Stomach (tissue), 9 donors: ENCODE results near the gene GSX2. TPM values are rescaled to one million over a fixed set of nuclear protein-coding genes. Genes with fewer than 3 reads are reported as not detected.
A peak's percentile ranks its signal among the peaks of the same experiment; 100 is the strongest.

Experiments used
- DNase-seq, 2 donors: peaks; one replicate each; pipeline versions ENCODE4 v3.0.0 to v3.0.0-alpha.2; 2013 to 2019
- H3K27ac ChIP-seq, 5 donors: fragments of 200-600 bp in 4 of 5; sonication (generic) in 4 of 5; one replicate each; pipeline ENCODE4 v1.5.1; 2013 to 2019; ENCODE audit warnings: mild to moderate bottlenecking in 1 of 5, moderate library complexity in 1 of 5
- H3K27me3 ChIP-seq, 3 donors: fragments of 200-600 bp; sonication (generic); one replicate each; pipeline ENCODE4 v1.5.1; 2017 to 2019; ENCODE audit warnings: mixed run types in 1 of 3
- H3K36me3 ChIP-seq, 4 donors: fragments of 200-600 bp; sonication (generic); 1 replicate in 3 of 4; 2 replicates in 1 of 4; pipeline ENCODE4 v1.5.1; 2016 to 2019
- H3K4me1 ChIP-seq, 4 donors: fragments of 200-600 bp; sonication (generic); one replicate each; pipeline ENCODE4 v1.5.1; 2016 to 2019
- H3K4me3 ChIP-seq, 4 donors: fragments of 200-600 bp; sonication (generic) in 3 of 4; one replicate each; pipeline ENCODE4 v1.5.1; 2016 to 2019; ENCODE audit warnings: mild to moderate bottlenecking in 1 of 4
- H3K9me3 ChIP-seq, 4 donors: fragments of 200-600 bp; sonication (generic); one replicate each; pipeline ENCODE4 v1.5.1; 2016 to 2019
- EP300 ChIP-seq: sonication (generic); formaldehyde crosslinking; IDR thresholded peaks from one replicate; pipeline ENCODE4 v1.6.1; 2017; ENCODE audit warnings: antibody characterized with exemption
- POLR2A ChIP-seq, 4 donors: fragments of 450-650 bp; IDR thresholded peaks; one replicate each; pipeline ENCODE4 v1.6.1; 2016; ENCODE audit warnings: antibody characterized with exemption in 4 of 4, control low read depth in 2 of 4, mild to moderate bottlenecking in 1 of 4, moderate library complexity in 1 of 4
- POLR2AphosphoS5 ChIP-seq, 3 donors: sonication (generic); formaldehyde crosslinking; IDR thresholded peaks; one replicate each; pipeline ENCODE4 v1.6.1; 2016; ENCODE audit warnings: antibody characterized with exemption in 3 of 3
- WGBS, 5 donors: extraction: QIAGEN DNeasy Blood & Tissue Kit in 3 of 5; methylation state at CpG; one replicate each; pipeline versions ENCODE4 v1.1.5 to v1.1.7; 2013 to 2018; 5-methylcytosine and 5-hydroxymethylcytosine counted together
- intact Hi-C: fragments of 100-400 bp; cut with DNase I; formaldehyde crosslinking; loops from one replicate; pipeline ENCODE4 v1.15.1; 2023; ENCODE audit warnings: low total_unique reads
- polyA plus RNA-seq, 3 donors: library from polyadenylated mRNA; stranded (reverse); fragments of 200-250 nt; gene quantifications; one replicate each; pipeline ENCODE4 v1.2.3, GENCODE V29; 2013
- total RNA-seq, 5 donors: library from RNA; depleted of rRNA; stranded (reverse); fragments of >200 nt; gene quantifications; one replicate each; pipeline versions ENCODE4 v1.1.0 to v1.2.3, GENCODE V29; 2014 to 2016
- TF ChIP-seq, protein P1 (sequence below), 7 experiments: fragments of 450-650 bp in 4 of 7; fragments of 200-600 bp in 3 of 7; sonication (generic) in 3 of 7; IDR thresholded peaks; one replicate each; pipeline ENCODE4 v1.5.1; 2016 to 2019; ENCODE audit warnings: antibody characterized with exemption in 7 of 7, control low read depth in 2 of 7, mild to moderate bottlenecking in 1 of 7
- donor health status: healthy with polysubstance abuse.
- donor health status: Bipolar disorder and iron deficiency.
- donor health status: healthy.

Gene GSX2
- total and polyA plus RNA-seq, 8 donors = not detected

DNA sequence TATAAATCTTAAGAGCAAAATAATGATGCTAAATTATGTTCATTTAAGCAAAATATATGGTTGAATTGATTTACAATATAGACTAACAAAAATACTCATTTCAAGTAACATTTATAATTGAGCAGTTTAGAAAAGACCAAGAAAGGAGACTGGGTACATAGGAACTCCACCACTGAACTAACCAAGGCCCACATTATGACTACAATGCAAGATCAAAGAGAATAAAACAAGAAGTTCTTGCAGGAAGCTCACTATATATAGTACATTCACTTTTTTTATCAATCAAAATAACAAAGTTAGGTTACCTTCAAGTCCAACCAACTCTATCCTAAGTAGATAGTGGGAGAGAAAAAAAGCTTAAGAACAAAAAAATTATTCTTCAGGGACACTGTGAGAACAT is 43.6 kb upstream of the GSX2 start:
- Histone ChIP-seq H3K9me3 (no peaks in the 10 kb centered on the region), H3K27ac (no peak overlapping the region), H3K27me3 (no peaks in the 10 kb centered on the region), H3K36me3 (no peaks in the 10 kb centered on the region), H3K4me3 (no peak overlapping the region), H3K4me1 (peaks cover 17 to 91% (median 47%) of the 10 kb centered on the region in 4 donors)
- DNase-seq = no peak
- TF ChIP-seq, protein P1, sequence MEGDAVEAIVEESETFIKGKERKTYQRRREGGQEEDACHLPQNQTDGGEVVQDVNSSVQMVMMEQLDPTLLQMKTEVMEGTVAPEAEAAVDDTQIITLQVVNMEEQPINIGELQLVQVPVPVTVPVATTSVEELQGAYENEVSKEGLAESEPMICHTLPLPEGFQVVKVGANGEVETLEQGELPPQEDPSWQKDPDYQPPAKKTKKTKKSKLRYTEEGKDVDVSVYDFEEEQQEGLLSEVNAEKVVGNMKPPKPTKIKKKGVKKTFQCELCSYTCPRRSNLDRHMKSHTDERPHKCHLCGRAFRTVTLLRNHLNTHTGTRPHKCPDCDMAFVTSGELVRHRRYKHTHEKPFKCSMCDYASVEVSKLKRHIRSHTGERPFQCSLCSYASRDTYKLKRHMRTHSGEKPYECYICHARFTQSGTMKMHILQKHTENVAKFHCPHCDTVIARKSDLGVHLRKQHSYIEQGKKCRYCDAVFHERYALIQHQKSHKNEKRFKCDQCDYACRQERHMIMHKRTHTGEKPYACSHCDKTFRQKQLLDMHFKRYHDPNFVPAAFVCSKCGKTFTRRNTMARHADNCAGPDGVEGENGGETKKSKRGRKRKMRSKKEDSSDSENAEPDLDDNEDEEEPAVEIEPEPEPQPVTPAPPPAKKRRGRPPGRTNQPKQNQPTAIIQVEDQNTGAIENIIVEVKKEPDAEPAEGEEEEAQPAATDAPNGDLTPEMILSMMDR (IDR thresholded peaks at IDR 0.05) = no peak
- TF ChIP-seq POLR2AphosphoS5 (IDR thresholded peaks at IDR 0.05) (no peak), POLR2A (IDR thresholded peaks at IDR 0.05) (no peak), EP300 (no peak)
- intact Hi-C loops = no loop called here

DNA sequence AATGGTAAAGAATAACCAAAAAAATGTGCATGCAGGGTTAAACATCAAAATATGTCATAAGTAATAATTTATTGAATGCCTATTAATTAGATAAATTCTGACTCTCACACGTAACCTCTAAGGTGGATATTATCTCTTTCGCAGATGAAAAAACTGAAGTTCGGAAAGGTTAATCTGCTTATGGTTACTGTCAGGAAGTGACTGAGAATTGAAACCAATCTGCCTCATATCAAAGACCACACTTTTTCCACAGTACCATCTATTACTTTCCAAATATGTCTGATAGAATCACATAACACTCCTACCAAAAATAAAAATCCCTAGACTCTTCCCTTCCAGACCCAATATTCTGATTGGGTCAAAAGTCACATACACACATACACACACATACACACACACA is 41.8 kb upstream of the GSX2 start:
- no peaks in the 10 kb centered on the region for H3K36me3 ChIP-seq
- peaks cover 26 to 89% (median 55%) of the 10 kb centered on the region in 4 donors for H3K4me1 ChIP-seq
- no peaks in the 10 kb centered on the region for H3K9me3 ChIP-seq
- DNase-seq = no peak
- TF ChIP-seq POLR2A (IDR thresholded peaks at IDR 0.05) = no peak
- no peak for TF ChIP-seq POLR2AphosphoS5 (IDR thresholded peaks at IDR 0.05)
- TF ChIP-seq EP300 = no peak
- TF ChIP-seq, protein P1 (IDR thresholded peaks at IDR 0.05) = no peak
- H3K4me3 ChIP-seq = no peak overlapping the region
- 62 to 82% (median 81%) methylated on average over 3 of the region's 3 CpGs for WGBS, 5 donors
- H3K27ac ChIP-seq = no peak overlapping the region
- intact Hi-C loops = no loop called here
- no peaks in the 10 kb centered on the region for H3K27me3 ChIP-seq

DNA sequence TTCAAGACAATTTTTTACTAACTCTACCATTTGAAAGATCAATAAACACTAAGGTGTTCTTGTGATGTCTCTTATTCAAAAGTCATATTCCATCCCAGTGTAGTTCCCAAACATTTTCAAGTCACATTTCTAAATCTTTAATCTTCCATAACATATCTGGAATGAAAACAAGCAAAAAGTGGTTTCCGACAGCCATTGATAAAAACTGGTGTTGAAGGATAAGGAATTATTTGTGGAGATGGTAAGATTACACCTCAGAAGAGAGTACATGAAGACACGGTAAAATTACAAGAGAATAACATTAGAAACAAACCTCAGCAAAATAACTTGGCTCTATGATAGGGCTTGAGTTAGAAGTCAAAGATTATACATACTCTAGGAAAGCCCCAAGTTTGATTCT is 39.8 kb upstream of the GSX2 start:
- Histone ChIP-seq H3K27me3 (no peaks in the 10 kb centered on the region), H3K27ac (no peak overlapping the region), H3K4me3 (peak overlapping the region in 2 of 4 donors; percentile 77 to 89), H3K36me3 (no peaks in the 10 kb centered on the region), H3K4me1 (peaks cover 28 to 78% (median 54%) of the 10 kb centered on the region in 4 donors), H3K9me3 (no peaks in the 10 kb centered on the region)
- DNase-seq = no peak
- no peak for TF ChIP-seq POLR2A (IDR thresholded peaks at IDR 0.05)
- intact Hi-C loops = no loop called here
- 24 to 63% (median 53%) methylated on average over 2 of the region's 2 CpGs for WGBS, 5 donors

DNA sequence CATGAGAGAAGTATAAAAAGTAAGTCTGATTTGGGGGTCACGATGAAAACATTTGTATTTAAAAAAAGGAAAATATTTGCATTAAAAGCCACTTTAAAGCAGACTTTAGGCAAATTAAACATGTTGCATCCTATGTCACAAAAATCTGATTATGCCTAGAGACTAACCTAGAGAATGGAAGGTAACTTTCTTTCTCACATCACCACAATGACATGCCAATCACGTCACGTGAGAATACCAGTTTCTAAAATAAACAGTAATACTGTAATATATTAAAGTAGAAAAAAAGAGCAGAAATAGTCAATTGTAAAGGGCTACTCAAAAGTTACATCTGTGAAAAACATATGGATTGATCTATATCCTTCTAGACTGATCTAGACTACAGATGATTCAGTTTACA is 38.9 kb upstream of the GSX2 start:
- Histone ChIP-seq H3K4me1 (peaks cover 38 to 83% (median 62%) of the 10 kb centered on the region in 4 donors), H3K27me3 (no peaks in the 10 kb centered on the region), H3K36me3 (no peaks in the 10 kb centered on the region), H3K27ac (no peak overlapping the region), H3K4me3 (peak overlapping the region in 2 of 4 donors; percentile 77 to 89), H3K9me3 (no peaks in the 10 kb centered on the region)
- 39 to 60% (median 48%) methylated on average over 3 of the region's 3 CpGs for WGBS, 5 donors
- TF ChIP-seq POLR2A (IDR thresholded peaks at IDR 0.05) = no peak
- TF ChIP-seq EP300 = no peak
- TF ChIP-seq, protein P1 (IDR thresholded peaks at IDR 0.05) = no peak
- no peak for TF ChIP-seq POLR2AphosphoS5 (IDR thresholded peaks at IDR 0.05)
- intact Hi-C loops = no loop called here
- no peak for DNase-seq

DNA sequence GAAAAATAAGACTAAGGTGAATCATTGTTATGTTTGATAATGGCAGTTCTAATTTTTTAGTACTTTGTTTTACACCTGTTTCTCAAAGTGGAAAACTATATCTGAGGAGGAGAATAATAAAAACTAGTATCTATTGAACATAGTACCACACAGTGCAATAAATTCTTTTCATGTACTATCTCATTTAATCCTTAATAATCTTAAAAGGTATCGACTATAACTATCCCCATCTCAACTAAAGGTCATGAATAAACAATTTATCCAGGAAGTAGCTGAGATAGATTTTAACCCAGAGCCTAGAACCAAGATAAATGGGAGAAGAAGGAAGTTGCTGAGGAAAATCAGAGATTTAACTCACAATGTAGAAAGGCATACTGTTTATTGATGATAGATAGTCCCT is 38.1 kb upstream of the GSX2 start:
- H3K36me3 ChIP-seq = no peaks in the 10 kb centered on the region
- DNase-seq = no peak
- TF ChIP-seq, protein P1 (IDR thresholded peaks at IDR 0.05) = no peak
- TF ChIP-seq POLR2AphosphoS5 (IDR thresholded peaks at IDR 0.05) (no peak), EP300 (no peak), POLR2A (IDR thresholded peaks at IDR 0.05) (no peak)
- H3K27me3 ChIP-seq = no peaks in the 10 kb centered on the region
- H3K4me3 ChIP-seq = peak overlapping the region; percentile 72 to 89 (median 78)
- no peaks in the 10 kb centered on the region for H3K9me3 ChIP-seq
- H3K4me1 ChIP-seq = peaks cover 38 to 84% (median 60%) of the 10 kb centered on the region in 4 donors
- intact Hi-C loops = no loop called here
- peak overlapping the region in 1 of 5 donors; percentile 91 for H3K27ac ChIP-seq
- WGBS, 5 donors = 19 to 52% (median 25%) methylated on average over 1 of the region's 1 CpG
